ENCODE data around the gene PSME2.

PSME2 gene

DNA sequence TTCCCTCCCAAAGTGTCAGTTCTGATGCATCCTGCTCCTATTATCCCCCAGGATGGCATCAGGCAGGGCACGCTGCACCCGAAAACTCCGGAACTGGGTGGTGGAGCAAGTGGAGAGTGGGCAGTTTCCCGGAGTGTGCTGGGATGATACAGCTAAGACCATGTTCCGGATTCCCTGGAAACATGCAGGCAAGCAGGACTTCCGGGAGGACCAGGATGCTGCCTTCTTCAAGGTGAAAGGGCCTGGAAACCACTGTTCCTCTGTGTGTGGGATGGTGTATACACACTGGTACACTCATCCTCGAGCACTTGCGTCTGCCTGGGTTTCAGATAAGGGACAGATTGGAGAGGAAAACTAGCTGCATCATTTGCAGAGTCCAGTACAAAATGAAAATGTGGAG is 15.7 kb upstream of the PSME2 start:
- TF ChIP-seq, protein P1, sequence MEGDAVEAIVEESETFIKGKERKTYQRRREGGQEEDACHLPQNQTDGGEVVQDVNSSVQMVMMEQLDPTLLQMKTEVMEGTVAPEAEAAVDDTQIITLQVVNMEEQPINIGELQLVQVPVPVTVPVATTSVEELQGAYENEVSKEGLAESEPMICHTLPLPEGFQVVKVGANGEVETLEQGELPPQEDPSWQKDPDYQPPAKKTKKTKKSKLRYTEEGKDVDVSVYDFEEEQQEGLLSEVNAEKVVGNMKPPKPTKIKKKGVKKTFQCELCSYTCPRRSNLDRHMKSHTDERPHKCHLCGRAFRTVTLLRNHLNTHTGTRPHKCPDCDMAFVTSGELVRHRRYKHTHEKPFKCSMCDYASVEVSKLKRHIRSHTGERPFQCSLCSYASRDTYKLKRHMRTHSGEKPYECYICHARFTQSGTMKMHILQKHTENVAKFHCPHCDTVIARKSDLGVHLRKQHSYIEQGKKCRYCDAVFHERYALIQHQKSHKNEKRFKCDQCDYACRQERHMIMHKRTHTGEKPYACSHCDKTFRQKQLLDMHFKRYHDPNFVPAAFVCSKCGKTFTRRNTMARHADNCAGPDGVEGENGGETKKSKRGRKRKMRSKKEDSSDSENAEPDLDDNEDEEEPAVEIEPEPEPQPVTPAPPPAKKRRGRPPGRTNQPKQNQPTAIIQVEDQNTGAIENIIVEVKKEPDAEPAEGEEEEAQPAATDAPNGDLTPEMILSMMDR (IDR thresholded peaks at IDR 0.05; ENCODE audit: low read depth, low read length, missing control alignments) = no peak
- in situ Hi-C loops (cut with HindIII; ENCODE audit: low sequenced_read_pairs) = no loop called here
- peak overlapping the region; percentile 93 for H3K4me3 ChIP-seq (ENCODE audit: low read depth, low read length)
- no peak for DNase-seq (ENCODE audit: low read depth)

DNA sequence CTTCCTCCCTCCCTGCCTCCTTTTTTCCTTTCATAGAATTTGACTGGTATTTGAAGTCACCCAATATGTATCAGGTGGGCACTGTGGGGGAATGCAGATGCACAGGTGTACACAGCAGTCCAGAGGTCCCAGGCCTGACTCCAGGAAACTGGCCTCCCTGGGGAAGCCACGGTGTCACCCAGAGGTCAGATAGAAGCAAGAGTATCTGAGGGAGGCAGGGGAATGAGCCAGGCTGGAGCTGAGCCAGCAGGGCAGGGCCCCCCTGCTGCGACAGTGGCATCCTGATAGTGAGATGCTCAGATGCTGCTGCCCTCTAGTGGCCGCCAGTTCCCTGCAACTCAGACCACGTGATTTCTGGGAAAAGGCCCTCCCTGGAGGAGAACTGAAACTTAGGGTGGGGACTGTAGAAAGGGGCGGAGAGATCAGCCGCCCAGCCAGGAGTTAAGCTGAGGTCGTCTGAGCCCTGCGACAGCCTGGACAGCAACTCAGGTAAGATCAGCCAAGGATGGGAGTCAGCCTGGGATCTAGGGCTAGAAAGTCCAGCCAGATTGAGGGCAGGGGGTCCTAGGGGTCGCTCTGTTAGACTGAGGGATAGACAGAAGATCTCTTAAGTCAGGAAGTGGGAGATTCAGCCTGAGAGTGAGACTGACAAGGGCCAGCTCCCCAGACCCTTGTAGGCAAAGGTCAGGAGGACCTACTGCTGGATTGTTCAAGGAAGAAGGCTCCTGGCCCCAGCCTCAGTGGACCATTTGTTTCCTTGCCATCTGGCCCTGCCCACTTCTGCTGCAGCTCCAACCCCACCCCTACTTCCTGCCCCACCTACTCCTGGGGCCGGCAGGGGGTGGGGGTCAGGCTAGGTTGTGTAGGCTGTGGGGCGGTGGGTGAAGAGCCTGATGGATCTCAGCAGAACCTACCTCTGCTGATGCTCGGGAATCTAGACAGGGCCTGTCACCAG is 14.7 kb upstream of the PSME2 start, which contains the start of gene IRF9:
Gene IRF9 (plus strand): TSS at position 416 of the 955 bp plus-strand sequence. CDS start 880 bp downstream, outside the sequence.
- peak; percentile 87 for DNase-seq (ENCODE audit: low read depth)
- TF ChIP-seq, protein P1 (IDR thresholded peaks at IDR 0.05; ENCODE audit: low read depth, low read length, missing control alignments) = peak; percentile 91
- in situ Hi-C loops (cut with HindIII; ENCODE audit: low sequenced_read_pairs) = no loop called here

DNA sequence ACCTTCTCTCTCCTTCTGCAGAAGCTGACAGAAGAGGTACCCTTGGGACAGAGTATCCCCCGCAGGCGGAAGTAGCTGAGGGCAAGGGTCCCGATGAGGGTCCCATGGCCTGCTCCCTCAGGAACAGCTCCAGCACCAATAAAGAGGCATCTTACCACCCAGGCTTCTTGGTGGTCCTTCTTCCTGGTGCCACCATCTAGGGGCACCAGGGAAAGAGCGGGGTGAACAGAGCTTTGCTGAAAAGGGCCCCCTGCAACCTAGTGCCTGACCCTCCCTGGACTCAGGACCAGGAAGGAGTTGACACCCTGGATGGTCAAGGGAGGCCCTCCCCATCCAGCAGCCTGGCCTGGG is 14.1 kb upstream of the PSME2 start:
- DNase-seq (ENCODE audit: low read depth) = no peak
- in situ Hi-C loops (cut with HindIII; ENCODE audit: low sequenced_read_pairs) = no loop called here
- H3K4me3 ChIP-seq (ENCODE audit: low read depth, low read length) = no peak overlapping the region
- TF ChIP-seq, protein P1 (IDR thresholded peaks at IDR 0.05; ENCODE audit: low read depth, low read length, missing control alignments) = no peak

More for the DNA sequence above, 14.7 kb upstream of the PSME2 start, which contains the start of gene IRF9:
- peak within 1 kb of the TSS; percentile 93 for H3K4me3 ChIP-seq (ENCODE audit: low read depth, low read length)

DNA sequence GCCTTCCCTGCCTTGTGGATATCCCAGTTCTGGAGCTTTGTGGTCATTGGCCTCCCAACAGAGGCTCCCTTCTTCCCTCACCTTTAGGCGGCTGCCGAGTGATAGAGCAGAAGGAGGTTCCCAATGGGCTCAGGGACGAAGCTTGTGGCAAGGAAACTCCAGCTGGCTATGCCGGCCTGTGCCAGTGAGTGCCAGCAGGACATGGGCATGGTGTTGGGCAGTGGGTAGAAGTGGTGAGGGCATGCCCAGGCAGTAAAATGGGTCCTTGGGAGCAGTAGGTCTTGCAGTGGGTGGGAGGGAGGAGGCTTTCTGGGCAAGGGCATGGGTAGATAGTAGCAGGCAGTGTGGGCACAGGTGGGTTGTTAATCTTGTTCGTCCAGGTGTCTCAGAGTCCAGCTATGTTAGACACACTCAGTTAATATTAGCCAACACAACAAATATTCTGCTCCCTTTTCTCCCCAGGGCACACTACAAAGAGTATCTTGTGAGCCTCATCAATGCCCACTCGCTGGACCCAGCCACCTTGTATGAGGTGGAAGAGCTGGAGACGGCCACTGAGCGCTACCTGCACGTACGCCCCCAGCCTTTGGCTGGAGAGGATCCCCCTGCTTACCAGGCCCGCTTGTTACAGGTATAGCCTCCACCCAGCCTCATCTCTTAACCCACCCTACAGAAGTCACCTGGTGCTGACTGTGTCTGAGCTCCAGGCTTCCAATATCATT is 13.5 kb upstream of the PSME2 start:
- TF ChIP-seq, protein P1 (IDR thresholded peaks at IDR 0.05; ENCODE audit: low read depth, low read length, missing control alignments) = no peak
- H3K4me3 ChIP-seq (ENCODE audit: low read depth, low read length) = no peak overlapping the region
- in situ Hi-C loops (cut with HindIII; ENCODE audit: low sequenced_read_pairs) = no loop called here
- DNase-seq (ENCODE audit: low read depth) = no peak

DNA sequence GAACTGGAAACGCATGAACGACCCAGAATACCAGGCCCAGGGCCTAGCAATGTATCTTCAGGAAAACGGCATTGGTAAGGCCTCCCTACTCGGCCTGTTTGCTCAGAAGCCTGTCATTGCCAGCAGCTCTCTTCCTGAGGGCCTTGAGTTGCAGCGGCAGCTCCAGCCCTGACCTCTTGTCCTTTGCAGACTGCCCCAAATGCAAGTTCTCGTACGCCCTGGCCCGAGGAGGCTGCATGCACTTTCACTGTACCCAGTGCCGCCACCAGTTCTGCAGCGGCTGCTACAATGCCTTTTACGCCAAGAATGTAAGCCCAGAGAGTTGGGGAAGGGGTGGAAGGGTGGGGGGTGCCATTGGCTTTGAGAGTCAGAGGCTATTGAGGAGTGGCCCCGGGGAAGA is 10.9 kb upstream of the PSME2 start:
- in situ Hi-C loops (cut with HindIII; ENCODE audit: low sequenced_read_pairs) = no loop called here
- no peak overlapping the region for H3K4me3 ChIP-seq (ENCODE audit: low read depth, low read length)
- TF ChIP-seq, protein P1 (IDR thresholded peaks at IDR 0.05; ENCODE audit: low read depth, low read length, missing control alignments) = no peak
- no peak for DNase-seq (ENCODE audit: low read depth)

GRCh38 chr14:24156840-24157239 is 10.4 kb upstream of the PSME2 start:
- no peak for DNase-seq (ENCODE audit: low read depth)
- TF ChIP-seq, protein P1 (IDR thresholded peaks at IDR 0.05; ENCODE audit: low read depth, low read length, missing control alignments) = no peak
- H3K4me3 ChIP-seq (ENCODE audit: low read depth, low read length) = no peak overlapping the region
- in situ Hi-C loops (cut with HindIII; ENCODE audit: low sequenced_read_pairs) = no loop called here
